SKM-1 (cell line): ENCODE results near the gene CERS4.
"Not testable (repeated sequence)": the region's sequence is repeated elsewhere in the genome, so short reads cannot be mapped to it uniquely, and the experiment has no call there.

Experiments used
- DNase-seq: peaks from one replicate; lab custom pipeline; 2025; ENCODE audit not compliant: unreplicated experiment; lab: John Stamatoyannopoulos, UW

CERS4 gene

GRCh38 chr19:8209462-8210378, 550 bp downstream of the CERS4 start:
- DNase-seq: no peak

- DNase-seq: no peak
These were observed 1.4 kb downstream of the CERS4 start for GRCh38 chr19:8210421-8211101.

GRCh38 chr19:8212212-8212611, 3.0 kb downstream of the CERS4 start:
- DNase-seq: no peak

GRCh38 chr19:8212916-8213315, 3.7 kb downstream of the CERS4 start:
- no peak for DNase-seq

DNA sequence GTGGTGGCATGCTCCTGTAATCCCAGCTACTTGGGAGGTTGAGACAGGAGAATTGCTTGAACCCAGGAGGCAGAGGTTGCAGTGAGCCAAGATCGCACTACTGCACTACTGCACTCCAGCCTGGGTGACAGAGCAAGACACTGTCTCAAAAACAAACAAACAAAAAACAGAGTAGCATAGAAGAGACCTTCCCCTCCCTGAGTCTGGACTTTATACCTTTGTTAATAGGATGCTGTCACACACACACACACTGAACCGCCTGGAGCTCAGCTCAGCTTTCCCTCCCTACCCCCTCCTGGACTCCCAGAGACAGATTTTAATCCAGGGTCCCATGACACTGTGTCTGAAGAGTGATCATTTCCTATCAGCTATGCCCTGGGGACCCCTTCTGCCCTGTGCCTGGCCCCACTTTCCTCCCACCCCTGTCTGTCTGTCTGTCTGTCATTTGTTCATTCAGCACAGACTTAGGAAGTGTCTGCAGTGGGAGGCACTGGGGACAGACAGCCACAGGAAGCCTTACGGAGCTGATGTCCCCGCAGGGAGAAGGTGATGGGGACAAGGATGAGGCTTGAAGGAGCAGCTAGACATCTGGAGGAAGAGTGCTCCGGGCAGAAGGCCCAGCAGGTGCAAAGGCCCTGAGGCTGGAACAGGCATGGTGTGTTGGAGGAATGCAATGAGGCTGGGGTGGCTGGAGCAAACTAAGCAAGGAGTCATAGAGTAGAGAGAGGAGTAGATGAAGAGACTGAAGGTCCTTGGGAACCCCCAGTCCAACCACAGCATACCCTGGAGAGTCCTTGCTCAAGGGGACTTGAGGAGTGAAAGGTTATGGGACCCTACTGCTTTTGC, 4.9 kb downstream of the CERS4 start:
- DNase-seq: no peak

DNA sequence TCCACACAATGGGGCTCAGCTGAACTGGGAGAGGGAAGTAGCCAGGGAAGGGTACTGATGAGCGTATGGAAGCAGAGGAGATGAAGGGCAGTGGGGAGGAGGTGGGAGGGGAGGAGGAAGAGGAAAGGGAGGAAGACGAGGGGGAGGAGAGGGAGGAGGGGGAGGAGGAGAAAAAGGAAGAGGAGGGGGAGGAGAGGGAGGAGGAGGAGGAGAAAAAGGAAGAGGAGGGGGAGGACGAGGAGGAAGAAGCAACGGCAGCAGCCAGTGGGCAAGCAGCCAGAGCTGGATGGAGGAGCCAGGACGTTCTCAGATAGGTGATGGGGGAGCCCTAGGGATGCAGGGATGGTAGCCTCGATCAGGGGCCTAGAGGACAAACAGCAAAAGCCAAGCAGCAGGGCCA, 5.6 kb downstream of the CERS4 start:
- peak; percentile 27 for DNase-seq

DNA sequence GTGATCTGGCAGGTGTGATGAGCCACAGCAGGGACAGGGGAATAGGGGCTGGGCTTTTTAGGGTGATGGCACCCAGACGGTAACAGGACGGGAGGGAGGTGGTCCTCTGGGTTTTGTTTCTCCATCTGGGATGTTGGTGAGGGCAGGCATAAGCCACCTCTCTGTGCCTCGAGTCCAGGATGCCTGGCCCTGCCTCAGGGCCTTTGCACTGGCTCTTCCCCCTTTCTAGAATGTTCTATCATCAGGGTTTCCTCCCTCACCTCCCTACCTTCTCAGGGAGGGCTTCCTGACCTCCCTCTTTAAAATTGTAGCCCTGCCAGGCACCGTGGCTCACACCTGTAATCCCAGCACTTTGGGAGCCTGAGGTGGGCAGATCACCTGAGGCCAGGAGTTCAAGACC, 6.6 kb downstream of the CERS4 start:
- DNase-seq: no peak

DNA sequence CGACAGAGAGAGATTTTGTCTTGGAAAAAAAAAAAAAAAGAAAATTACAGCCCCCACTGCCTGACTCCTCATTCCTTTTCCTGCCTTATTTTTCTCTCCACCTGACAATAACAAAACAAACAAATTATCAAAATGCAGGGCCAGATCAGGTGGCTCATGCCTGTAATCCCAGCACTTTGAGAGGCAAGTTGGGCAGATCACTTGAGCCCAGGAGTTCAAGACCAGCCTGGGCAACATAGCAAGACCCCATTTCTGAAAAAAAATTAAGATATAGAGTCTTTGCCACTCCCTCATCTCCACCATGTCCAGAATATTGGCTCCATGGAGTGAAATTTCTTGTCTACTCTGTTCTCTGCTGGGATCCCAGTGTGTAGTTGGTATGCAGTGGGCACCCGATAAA, 7.2 kb downstream of the CERS4 start:
- DNase-seq: no peak

- not testable (repeated sequence) for DNase-seq
These were observed 9.0 kb downstream of the CERS4 start for GRCh38 chr19:8218127-8218526.

DNA sequence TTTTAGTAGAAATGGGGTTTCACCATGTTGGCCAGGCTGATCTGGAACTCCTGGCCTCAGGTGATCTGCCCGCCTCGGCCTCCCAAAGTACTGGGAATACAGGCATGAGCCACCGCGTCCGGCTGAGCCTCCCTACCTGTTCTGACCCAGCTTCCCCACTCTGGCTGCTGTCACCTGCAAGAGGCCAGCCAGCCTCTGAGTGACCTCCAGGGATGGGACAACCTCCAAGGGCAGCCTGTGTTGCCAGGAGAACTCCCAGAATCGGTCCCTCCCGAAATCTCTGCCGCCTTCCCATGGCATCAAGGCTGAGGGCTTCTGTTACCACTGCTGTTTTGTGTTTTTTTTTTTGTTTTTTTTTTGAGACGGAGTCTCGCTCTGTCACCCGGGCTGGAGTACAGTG, 11.3 kb downstream of the CERS4 start:
- no peak for DNase-seq

GRCh38 chr19:8221161-8221560, 12.0 kb downstream of the CERS4 start:
- DNase-seq: no peak

DNA sequence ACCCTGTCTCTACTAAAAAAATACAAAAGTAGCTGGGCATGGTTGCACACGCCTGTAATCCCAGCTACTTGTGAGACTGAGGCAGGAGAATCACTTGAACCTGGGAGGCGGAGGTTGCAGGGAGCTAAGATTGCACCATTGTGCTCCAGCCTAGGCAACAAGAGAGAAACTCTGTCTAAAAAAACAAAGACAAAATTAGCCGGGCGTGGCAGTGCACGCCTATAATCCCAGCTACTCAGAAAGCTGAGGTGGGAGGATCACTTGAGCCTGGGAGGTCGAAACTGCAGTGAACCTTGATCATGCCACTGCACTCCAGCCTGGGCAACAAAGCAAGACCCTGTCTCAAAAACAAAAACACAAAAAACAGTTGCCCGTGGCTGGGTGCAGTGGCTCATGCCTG, 14.3 kb downstream of the CERS4 start:
- DNase-seq: not testable (repeated sequence)

DNA sequence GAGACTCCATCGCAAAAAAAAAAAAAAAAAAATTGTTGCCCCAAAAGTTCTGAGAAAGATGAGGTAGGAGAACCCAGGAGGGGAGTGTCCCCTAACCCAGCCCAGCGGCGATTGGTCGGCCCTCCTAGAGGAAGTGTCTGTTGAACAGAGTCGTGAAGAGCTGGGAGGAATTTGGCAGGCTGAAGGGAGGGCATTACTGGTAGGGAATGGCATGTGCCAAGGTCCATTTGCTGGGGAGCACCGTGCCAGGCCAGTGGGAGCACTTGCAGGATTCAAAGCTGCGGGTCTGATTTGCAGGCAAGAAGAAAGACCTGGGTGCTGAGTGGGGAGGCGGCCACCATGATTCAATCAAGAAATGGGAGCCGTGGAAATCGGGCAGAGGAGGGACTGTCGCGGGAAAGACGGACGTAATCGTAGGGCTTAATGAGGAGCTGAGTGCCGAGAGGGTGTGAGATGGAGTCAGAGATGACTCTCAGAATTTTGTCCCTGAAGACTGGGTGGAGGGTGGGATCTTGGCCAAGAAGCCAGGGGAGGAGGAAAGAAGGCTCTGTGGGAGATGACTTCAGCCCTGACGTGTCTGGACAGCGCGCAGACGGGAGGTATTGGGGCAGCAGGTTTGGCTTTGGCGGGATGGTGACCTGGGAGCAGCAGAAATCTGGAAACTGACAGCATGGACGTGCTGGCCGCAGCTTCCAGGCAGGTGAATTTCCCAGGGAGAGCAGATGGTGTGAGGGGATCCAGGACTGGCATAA, 15.4 kb downstream of the CERS4 start:
- no peak for DNase-seq

DNA sequence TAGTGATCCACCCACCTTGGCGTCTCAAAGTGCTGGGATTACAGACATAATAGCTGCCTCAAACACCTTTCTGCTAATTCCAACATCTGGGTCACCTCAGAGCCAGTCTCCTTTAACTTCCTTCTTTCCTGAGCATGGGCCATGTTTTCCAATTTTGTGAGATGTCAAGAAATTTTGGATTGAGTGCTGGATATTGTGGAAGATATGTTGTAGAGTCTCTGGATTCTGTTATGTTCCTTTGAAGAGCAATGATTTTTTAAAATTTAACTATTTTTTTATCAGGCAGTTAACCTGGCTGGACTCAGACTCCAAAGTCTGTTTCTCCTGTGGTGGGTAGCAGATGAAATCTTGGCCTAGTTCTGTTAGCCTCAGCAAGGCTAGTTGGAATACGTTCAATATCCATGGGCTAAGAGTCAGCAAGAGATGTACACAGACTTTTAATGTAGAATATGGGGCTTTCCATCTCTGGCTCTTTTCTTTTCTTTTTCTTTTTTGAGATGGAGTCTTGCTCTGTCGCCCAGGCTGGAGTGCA, 22.0 kb downstream of the CERS4 start:
- no peak for DNase-seq

- no peak for DNase-seq
These were observed 24.2 kb downstream of the CERS4 start for GRCh38 chr19:8233370-8233769.

- no peak for DNase-seq
These were observed 27.9 kb downstream of the CERS4 start for GRCh38 chr19:8237026-8237425.

DNA sequence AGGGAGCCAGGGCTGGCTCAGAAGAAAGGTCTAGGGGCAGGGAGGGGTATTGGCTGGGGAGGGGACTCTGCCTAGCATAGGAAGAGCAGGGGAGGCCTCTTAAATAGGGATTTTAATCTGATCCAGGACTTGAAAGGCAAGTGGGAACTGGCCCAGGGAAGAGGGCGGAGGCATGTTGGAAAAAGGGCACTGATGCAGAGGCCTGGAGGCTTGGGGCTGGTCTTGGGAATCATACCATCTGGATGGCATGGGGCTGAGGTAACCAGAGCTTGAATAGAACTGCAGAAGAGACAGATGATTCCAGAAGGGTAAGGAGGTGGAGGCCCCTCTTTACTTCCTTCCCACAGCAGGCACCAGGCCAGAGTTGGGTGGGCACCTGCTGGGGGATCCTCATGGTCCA, 29.1 kb downstream of the CERS4 start:
- DNase-seq: no peak

- no peak for DNase-seq
These were observed 30.5 kb downstream of the CERS4 start for GRCh38 chr19:8239528-8240273.

DNA sequence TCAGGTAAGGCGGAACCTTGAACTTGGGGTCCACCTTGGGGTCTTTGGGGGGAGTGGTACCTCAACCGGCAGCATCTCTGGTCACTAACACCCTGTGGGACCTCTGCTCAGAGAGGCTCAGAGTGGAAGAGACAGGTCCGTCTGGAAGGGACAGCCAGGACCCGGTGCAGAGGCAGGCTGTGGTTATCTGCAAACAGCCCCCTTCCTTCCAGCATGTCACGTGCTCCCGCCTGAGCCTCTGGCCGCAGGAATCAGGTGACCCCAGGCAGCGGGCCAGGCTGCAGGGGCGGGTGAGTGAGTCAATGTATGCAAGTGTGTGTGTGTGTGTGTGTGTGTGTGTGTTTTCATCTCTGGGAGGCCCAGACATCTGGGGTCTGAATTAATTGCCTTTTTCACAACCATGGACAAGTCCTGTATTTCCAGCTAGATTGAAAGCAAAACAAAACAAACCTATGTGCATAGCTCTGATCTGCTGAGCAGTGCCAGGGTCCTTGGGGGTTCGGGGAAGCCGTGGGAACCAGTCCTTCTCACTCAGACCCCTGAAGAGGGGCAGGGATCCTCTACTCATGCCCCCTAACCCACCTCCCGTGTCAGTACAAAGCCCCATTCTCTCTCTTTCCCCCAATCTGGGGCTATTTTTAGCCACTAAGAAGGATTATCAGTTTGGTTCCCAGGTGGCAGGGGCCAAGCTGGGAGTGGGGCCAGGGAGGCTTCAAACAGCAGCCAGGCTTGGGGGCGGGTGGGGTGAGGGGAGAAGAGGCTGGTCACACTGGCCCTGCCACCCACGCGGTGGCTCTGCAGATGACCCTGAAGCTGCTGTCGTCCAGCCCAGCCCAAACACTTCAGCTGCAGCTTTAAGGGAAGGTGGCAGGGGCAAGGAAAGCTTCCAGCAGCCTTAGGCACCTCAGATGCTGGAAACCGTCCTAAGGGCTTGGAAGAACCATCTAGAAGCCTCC, 31.4 kb downstream of the CERS4 start:
- peak; percentile 30 for DNase-seq
